HG03521 (cell line): ENCODE results near the gene FEZ2.
"Not testable (repeated sequence)": the region's sequence is repeated elsewhere in the genome, so short reads cannot be mapped to it uniquely, and the experiment has no call there.

Source experiments
- ATAC-seq: cut with Tn5 transposase; IDR thresholded peaks from one replicate; pipeline ENCODE4 v1.9.1; 2021; ENCODE audit warnings: mild to moderate bottlenecking, moderate library complexity; ENCODE audit not compliant: unreplicated experiment

FEZ2 gene

GRCh38 chr2:36597532-36598377 lies at the start of gene FEZ2:
FEZ2 (minus strand) TSS chr2:36598168; CDS start chr2:36598142, 26 bp downstream.
- peak; percentile 99 for ATAC-seq

- no peak for ATAC-seq
These were observed 37.1 kb upstream of the FEZ2 start for GRCh38 chr2:36634981-36635597.

GRCh38 chr2:36633470-36634092 lies 35.6 kb upstream of the FEZ2 start:
- no peak for ATAC-seq

- no peak for ATAC-seq
These were observed 28.8 kb upstream of the FEZ2 start for GRCh38 chr2:36626756-36627155.

GRCh38 chr2:36626071-36626470 lies 28.1 kb upstream of the FEZ2 start:
- no peak for ATAC-seq

GRCh38 chr2:36625304-36625703 lies 27.3 kb upstream of the FEZ2 start:
- ATAC-seq, result no peak

GRCh38 chr2:36620321-36620720 lies 22.4 kb upstream of the FEZ2 start:
- ATAC-seq, result no peak

- ATAC-seq, result peak; percentile 92
These were observed 20.4 kb upstream of the FEZ2 start for GRCh38 chr2:36618381-36618780.

- ATAC-seq, result no peak
These were observed 19.0 kb upstream of the FEZ2 start for GRCh38 chr2:36616947-36617346.

GRCh38 chr2:36615222-36615621 lies 17.3 kb upstream of the FEZ2 start:
- no peak for ATAC-seq

GRCh38 chr2:36613801-36614200 lies 15.8 kb upstream of the FEZ2 start:
- no peak for ATAC-seq

- ATAC-seq, result no peak
These were observed 13.5 kb upstream of the FEZ2 start for GRCh38 chr2:36611316-36611990.

- no peak for ATAC-seq
These were observed 11.5 kb upstream of the FEZ2 start for GRCh38 chr2:36609507-36609906.

- no peak for ATAC-seq
These were observed 10.0 kb upstream of the FEZ2 start for GRCh38 chr2:36607947-36608346.

- no peak for ATAC-seq
These were observed 9.0 kb upstream of the FEZ2 start for GRCh38 chr2:36606925-36607324.

- no peak for ATAC-seq
These were observed 7.3 kb upstream of the FEZ2 start for GRCh38 chr2:36605273-36605672.

- not testable (repeated sequence) for ATAC-seq
These were observed 5.7 kb upstream of the FEZ2 start for GRCh38 chr2:36603629-36604028.

GRCh38 chr2:36597003-36597531 lies 901 bp downstream of the FEZ2 start:
- no peak for ATAC-seq

- no peak for ATAC-seq
These were observed 1.6 kb downstream of the FEZ2 start for GRCh38 chr2:36596397-36596796.

GRCh38 chr2:36594849-36595248 lies 3.1 kb downstream of the FEZ2 start:
- ATAC-seq, result no peak

- no peak for ATAC-seq
These were observed 8.7 kb downstream of the FEZ2 start for GRCh38 chr2:36589230-36589630.
